IMR-90 (cell line): ENCODE data around the gene LDHAL6B. TPM values are rescaled to one million over a fixed set of nuclear protein-coding genes. Genes with fewer than 3 reads are reported as not detected.

ENCODE experiments used
- ATAC-seq: fragments of 200-7000 bp; cut with Tn5 transposase; 2 replicates; pipeline ENCODE4 v1.9.1; 2020; ENCODE audit warnings: low read depth, mild to moderate bottlenecking, moderate library complexity
- BruUV-seq: library from RNA; stranded (reverse); fragments of 400-500 nt; replicated peaks from 2 replicates; lab custom pipeline; 2021; lab: Mats Ljungman, UMichigan
- CTCF ChIA-PET: fragments of 300-600 bp; formaldehyde crosslinking; extraction: SDS; loops from one replicate; lab custom pipeline; 2021; ENCODE audit warnings: antibody characterized with exemption; lab: Yijun Ruan, JAX
- POLR2A ChIA-PET: fragments of 300-600 bp; sonication (Branson Sonifier 250); formaldehyde crosslinking; loops from one replicate; lab custom pipeline; 2022; ENCODE audit warnings: antibody characterized with exemption; ENCODE audit not compliant: unreplicated experiment; lab: Charles Lee
- DNase-seq: peaks from one replicate; pipeline ENCODE4 v3.0.0; 2013
- H2AFZ ChIP-seq: replicated peaks from 2 replicates; pipeline ENCODE3; 2013; ENCODE audit warnings: low read length, mild to moderate bottlenecking; ENCODE audit not compliant: poor library complexity
- H2AK5ac ChIP-seq: 2 replicates; pipeline ENCODE4 v1.6.1; 2013; ENCODE audit warnings: low read depth, low read length, inconsistent platforms
- H2AK9ac ChIP-seq: replicated peaks from 2 replicates; pipeline ENCODE3; 2013; ENCODE audit warnings: mild to moderate bottlenecking, low read depth, low read length, moderate library complexity; ENCODE audit not compliant: poor library complexity
- H2BK120ac ChIP-seq: 2 replicates; pipeline ENCODE4 v1.6.1; 2013; ENCODE audit warnings: low read depth, low read length, inconsistent platforms
- H2BK15ac ChIP-seq: 3 replicates; pipeline ENCODE4 v1.6.1; 2013; ENCODE audit warnings: low read depth, low read length, inconsistent platforms
- H2BK20ac ChIP-seq: 2 replicates; pipeline ENCODE4 v1.6.1; 2013; ENCODE audit warnings: low read depth, mild to moderate bottlenecking, inconsistent platforms, low read length, moderate library complexity
- H2BK5ac ChIP-seq: 2 replicates; pipeline ENCODE4 v1.6.1; 2013; ENCODE audit warnings: mild to moderate bottlenecking, low read depth, low read length, inconsistent platforms; ENCODE audit not compliant: poor library complexity, severe bottlenecking
- H3K14ac ChIP-seq: replicated peaks from 2 replicates; pipeline ENCODE4 v1.6.1; 2013; ENCODE audit warnings: low read depth, low read length, inconsistent platforms
- H3K18ac ChIP-seq: 2 replicates; pipeline ENCODE4 v1.6.1; 2013; ENCODE audit warnings: low read depth, low read length, control low read depth
- H3K23ac ChIP-seq: 2 replicates; pipeline ENCODE4 v1.6.1; 2013; ENCODE audit warnings: low read depth, low read length, inconsistent platforms
- H3K27ac ChIP-seq: 2 replicates; pipeline ENCODE4 v1.5.1; 2013; ENCODE audit warnings: mild to moderate bottlenecking, control low read depth, low read length; ENCODE audit not compliant: insufficient read depth
- H3K27me3 ChIP-seq: 2 replicates; pipeline ENCODE4 v1.6.1; 2013; ENCODE audit warnings: low read length; ENCODE audit not compliant: control insufficient read depth, insufficient read depth
- H3K36me3 ChIP-seq: 2 replicates; pipeline ENCODE4 v1.6.1; 2013; ENCODE audit warnings: low read length, mixed read lengths; ENCODE audit not compliant: control insufficient read depth, insufficient read depth
- H3K4ac ChIP-seq: 2 replicates; pipeline ENCODE4 v1.6.1; 2013; ENCODE audit warnings: low read depth, low read length, inconsistent platforms
- H3K4me1 ChIP-seq: 2 replicates; pipeline ENCODE4 v1.6.1; 2013; ENCODE audit warnings: low read length, mixed read lengths; ENCODE audit not compliant: control insufficient read depth, insufficient read depth
- H3K4me2 ChIP-seq: 2 replicates; pipeline ENCODE4 v1.6.1; 2013; ENCODE audit warnings: low read depth, mild to moderate bottlenecking, control low read depth, low read length, moderate library complexity
- H3K4me3 ChIP-seq: 2 replicates; pipeline ENCODE4 v1.5.1; 2013; ENCODE audit warnings: low read depth, mild to moderate bottlenecking, control low read depth, low read length, moderate library complexity; ENCODE audit not compliant: insufficient read depth
- H3K56ac ChIP-seq: 2 replicates; pipeline ENCODE4 v1.6.1; 2013; ENCODE audit warnings: low read length, inconsistent platforms; ENCODE audit not compliant: insufficient read depth; ENCODE audit errors: extremely low read depth
- H3K79me1 ChIP-seq, 2 experiments: 2 replicates each; pipeline ENCODE4 v1.6.1; 2013; ENCODE audit warnings: low read length in 2 of 2, inconsistent platforms in 1 of 2, low read depth in 1 of 2
- H3K9ac ChIP-seq: 2 replicates; pipeline ENCODE4 v1.6.1; 2013; ENCODE audit warnings: low read depth, low read length, control low read depth
- H3K9me1 ChIP-seq: 2 replicates; pipeline ENCODE4 v1.6.1; 2013; ENCODE audit warnings: low read length, inconsistent platforms; ENCODE audit not compliant: insufficient read depth
- H3K9me3 ChIP-seq: 2 replicates; pipeline ENCODE4 v1.6.1; 2013; ENCODE audit warnings: low read length; ENCODE audit not compliant: control insufficient read depth, insufficient read depth
- H4K20me1 ChIP-seq: 2 replicates; pipeline ENCODE4 v1.6.1; 2013; ENCODE audit warnings: low read length, inconsistent platforms; ENCODE audit not compliant: insufficient read depth
- H4K5ac ChIP-seq: 2 replicates; pipeline ENCODE4 v1.6.1; 2013; ENCODE audit warnings: mild to moderate bottlenecking, low read depth, low read length, control low read depth
- H4K8ac ChIP-seq, 2 experiments: 2 replicates each; pipeline ENCODE4 v1.6.1; 2013; ENCODE audit warnings: low read depth in 2 of 2, low read length in 2 of 2, control low read depth in 1 of 2, inconsistent platforms in 1 of 2
- H4K91ac ChIP-seq: 2 replicates; pipeline ENCODE4 v1.6.1; 2013; ENCODE audit warnings: low read depth, low read length, inconsistent platforms; ENCODE audit not compliant: insufficient read depth
- MAZ ChIP-seq: IDR thresholded peaks from 2 replicates; pipeline ENCODE4 v1.6.1; 2012; ENCODE audit warnings: low read depth, mild to moderate bottlenecking, low read length, improper control_type of control experiment, moderate library complexity, borderline replicate concordance
- RCOR1 ChIP-seq: IDR thresholded peaks from 2 replicates; pipeline ENCODE4 v1.6.1; 2012; ENCODE audit warnings: mild to moderate bottlenecking, low read length, improper control_type of control experiment; ENCODE audit not compliant: insufficient replicate concordance
- USF2 ChIP-seq: fragments of 150-350 bp; IDR thresholded peaks from 2 replicates; pipeline ENCODE4 v1.6.1; 2017; ENCODE audit warnings: mild to moderate bottlenecking, antibody characterized with exemption, low read length, low read depth
- WGBS, 2 experiments: methylation state at CpG; one replicate each; pipeline versions ENCODE4 v1.1.5 to v1.1.7; 2013; ENCODE audit warnings: missing lambda C conversion rate in 2 of 2; ENCODE audit not compliant: insufficient read length in 1 of 2; ENCODE audit errors: extremely low coverage in 2 of 2; 5-methylcytosine and 5-hydroxymethylcytosine counted together
- dilution Hi-C: fragments of 300-500 bp; cut with HindIII; formaldehyde crosslinking; loops from one replicate; pipeline ENCODE4 v1.14.3; 2018; ENCODE audit warnings: low sequenced_read_pairs; ENCODE audit not compliant: unreplicated experiment
- in situ Hi-C: fragments of 300-500 bp; cut with MboI; formaldehyde crosslinking; loops from 3 replicates; pipeline ENCODE4 v1.14.3; 2019; ENCODE audit warnings: low sequenced_read_pairs, inconsistent platforms, mixed read lengths
- intact Hi-C: fragments of 100-400 bp; cut with micrococcal nuclease; formaldehyde crosslinking; loops from 2 replicates; pipeline ENCODE4 v1.10.0; 2022
- polyA plus RNA-seq, 3 experiments: library from polyadenylated mRNA; depleted of rRNA; stranded (reverse); fragments of >200 nt; gene quantifications; 2 replicates each; pipeline ENCODE4 v1.2.3, GENCODE V29; 2012; ENCODE audit warnings: low replicate concordance in 1 of 3
- total RNA-seq: library from RNA; depleted of rRNA; stranded (reverse); fragments of >200 nt; gene quantifications from 2 replicates; pipeline ENCODE4 v1.2.3, GENCODE V29; 2012

The LDHAL6B gene
- total and polyA plus RNA-seq, 2 of the 4 experiments (the other 2 are of a cell fraction) = not detected

DNA sequence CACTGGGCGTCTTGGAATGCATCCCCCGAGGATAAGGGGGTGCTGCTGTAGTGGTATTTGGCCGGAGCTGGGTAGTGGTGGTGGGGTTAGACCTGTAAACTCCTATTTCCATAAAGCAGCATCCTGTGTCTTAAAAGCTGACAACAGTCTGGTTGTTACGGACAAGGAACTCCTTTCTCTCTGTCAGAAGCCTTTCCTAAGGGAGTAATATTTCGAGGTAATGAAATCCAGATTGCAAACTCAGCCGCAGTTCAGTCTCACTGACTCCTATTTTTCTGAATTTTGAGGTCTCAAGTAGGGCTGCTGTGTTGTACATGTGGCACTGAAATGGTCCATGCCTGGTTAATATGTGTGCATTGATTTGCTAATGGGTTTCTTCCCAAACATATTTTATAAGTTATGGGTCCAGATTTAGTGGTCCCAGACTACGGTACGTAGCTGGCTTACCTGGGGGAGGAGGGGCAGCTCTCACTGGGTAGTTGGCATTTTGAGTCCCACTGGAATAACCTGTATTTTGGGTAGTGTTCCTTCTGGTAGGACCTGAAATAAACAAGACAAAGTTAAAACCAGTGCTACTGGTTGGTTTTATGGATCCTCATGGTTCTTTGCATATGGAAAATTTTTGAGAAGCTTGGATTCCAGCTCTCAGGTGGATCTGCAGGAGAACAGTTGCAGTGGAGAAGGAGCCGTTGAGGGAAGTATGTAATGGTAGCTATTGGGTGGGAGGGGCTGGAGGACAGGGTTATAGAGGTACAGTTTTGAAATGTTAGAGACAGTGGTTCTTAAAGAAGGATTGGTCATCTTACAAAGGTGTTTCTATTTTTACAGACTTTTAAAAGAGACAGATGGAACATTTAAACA, 48.6 kb upstream of the LDHAL6B start (continued):
- TF ChIP-seq USF2 (no peak), RCOR1 (no peak)

DNA sequence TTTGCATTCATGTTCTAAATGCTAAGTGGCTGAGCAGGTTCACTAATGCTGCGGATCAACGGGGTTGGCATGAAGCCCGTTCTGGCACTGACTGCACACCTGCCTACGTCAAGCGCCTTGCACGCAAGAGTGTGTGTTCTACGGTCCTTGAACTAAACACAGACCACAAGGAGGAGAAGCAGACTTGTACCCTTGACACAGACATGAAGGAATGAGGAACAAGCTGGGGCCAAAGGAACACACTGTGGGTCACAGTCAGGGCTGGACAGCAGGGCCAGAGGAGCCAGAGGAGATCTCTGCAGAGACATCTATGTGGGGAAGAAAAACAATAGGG, 48.0 kb upstream of the LDHAL6B start:
- peaks cover 28% of the 10 kb centered on the region for H3K36me3 ChIP-seq
- POLR2A ChIA-PET = no interaction called here
- no peak overlapping the region for H2AFZ ChIP-seq
- DNase-seq (no peak), ATAC-seq (no peak)
- no peak overlapping the region for H3K4me3 ChIP-seq
- no peak overlapping the region for H2AK5ac ChIP-seq
- WGBS, 2 experiments = 100% methylated on average over 2 of the region's 7 CpGs; no CpG with 5 or more reads in 1 of the 2 experiments
- H3K14ac ChIP-seq = no peak overlapping the region
- H2BK15ac ChIP-seq = no peak overlapping the region
- H2BK20ac ChIP-seq = no peak overlapping the region
- H3K27ac ChIP-seq = no peak overlapping the region
- no peak overlapping the region for H2BK120ac ChIP-seq
- H2AK9ac ChIP-seq = no peak overlapping the region
- intact Hi-C loops (no loop called here), dilution Hi-C loops (no loop called here), in situ Hi-C loops (no loop called here)
- H4K8ac ChIP-seq = no peak overlapping the region
- no peaks in the 10 kb centered on the region for H3K9me3 ChIP-seq
- H3K79me1 ChIP-seq = no peaks in the 10 kb centered on the region
- H3K27me3 ChIP-seq = no peaks in the 10 kb centered on the region
- no peak overlapping the region for H2BK5ac ChIP-seq
- H3K4me2 ChIP-seq = no peak overlapping the region
- no peaks in the 10 kb centered on the region for H3K4me1 ChIP-seq
- 0 out of 2 replicates have a peak, but pooled peaks cover 2% of the 10 kb centered on the region for H3K9me1 ChIP-seq
- H3K56ac ChIP-seq = no peak overlapping the region
- no peak overlapping the region for H3K9ac ChIP-seq
- H3K4ac ChIP-seq = no peak overlapping the region
- no peak overlapping the region for H4K5ac ChIP-seq
- CTCF ChIA-PET = no interaction called here
- BruUV-seq = no TSS peak
- H3K23ac ChIP-seq = no peak overlapping the region
- no peaks in the 10 kb centered on the region for H4K20me1 ChIP-seq
- H4K91ac ChIP-seq = no peak overlapping the region
- no peak for TF ChIP-seq MAZ
- H3K18ac ChIP-seq = no peak overlapping the region
